GM12878 (cell line): ENCODE measurements around the gene BBS9. TPM values are rescaled to one million over a fixed set of nuclear protein-coding genes. Genes with fewer than 3 reads are reported as not detected.

Experiments used
- ATAC-seq: fragments of 200-7000 bp; cut with Tn5 transposase; 3 replicates; pipeline ENCODE4 v1.9.1; 2020; ENCODE audit warnings: mild to moderate bottlenecking, moderate library complexity
- BruUV-seq: library from RNA; stranded (reverse); fragments of 400-500 nt; replicated peaks from 2 replicates; lab custom pipeline; 2021; lab: Mats Ljungman, UMichigan
- CTCF ChIA-PET: fragments of 300-600 bp; sonication (Branson Sonifier 250); formaldehyde crosslinking; extraction: SDS; loops from one replicate; lab custom pipeline; 2021; ENCODE audit warnings: inconsistent platforms; lab: Yijun Ruan, JAX
- POLR2A ChIA-PET: fragments of 350-600 bp; formaldehyde crosslinking; extraction: SDS; loops from one replicate; lab custom pipeline; 2021; ENCODE audit warnings: inconsistent platforms; lab: Charles Lee
- RAD21 ChIA-PET: fragments of 300-600 bp; sonication (Branson Sonifier 250); formaldehyde crosslinking; loops from one replicate; lab custom pipeline; 2023; ENCODE audit warnings: antibody characterized with exemption; ENCODE audit not compliant: unreplicated experiment; lab: Charles Lee
- SMC1A ChIA-PET: fragments of 300-600 bp; sonication (Branson Sonifier 250); formaldehyde crosslinking; loops from one replicate; lab custom pipeline; 2023; ENCODE audit not compliant: unreplicated experiment, uncharacterized antibody; lab: Charles Lee
- DNase-seq: peaks from one replicate; pipeline ENCODE4 v3.0.0-alpha.2; 2011; ENCODE audit warnings: low read depth, low spot score
- FAIRE-seq: peaks from 3 replicates; lab custom pipeline; 2011; peaks lifted over from hg19 to GRCh38; lab: Jason Lieb, UNC
- H2AFZ ChIP-seq: 2 replicates; pipeline ENCODE4 v1.6.0; 2011; ENCODE audit warnings: low read depth, low read length, control low read depth; ENCODE audit not compliant: control insufficient read depth
- H3K27ac ChIP-seq: 2 replicates; pipeline ENCODE4 v1.5.1; 2011; ENCODE audit warnings: control low read depth; ENCODE audit not compliant: control insufficient read depth, insufficient read depth
- H3K27me3 ChIP-seq, 2 experiments: replicated peaks in 1 of 2; 2 replicates each; pipeline versions ENCODE4 v1.6.0 to v1.6.1; 2011; ENCODE audit warnings: low read length in 1 of 2; ENCODE audit not compliant: control insufficient read depth in 2 of 2, insufficient read depth in 2 of 2
- H3K36me3 ChIP-seq, 2 experiments: 2 replicates each; pipeline ENCODE4 v1.5.1; 2011; ENCODE audit warnings: low read length in 1 of 2; ENCODE audit not compliant: control insufficient read depth in 2 of 2, insufficient read depth in 2 of 2
- H3K4me1 ChIP-seq: 2 replicates; pipeline ENCODE4 v1.6.1; 2011; ENCODE audit warnings: mild to moderate bottlenecking, low read length, moderate library complexity, mixed read lengths; ENCODE audit not compliant: control insufficient read depth, insufficient read depth
- H3K4me2 ChIP-seq: 2 replicates; pipeline ENCODE4 v1.6.0; 2011; ENCODE audit warnings: control low read depth; ENCODE audit not compliant: control insufficient read depth, insufficient read depth
- H3K4me3 ChIP-seq: fragments of 200-600 bp; sonication (generic); 2 replicates; pipeline ENCODE4 v1.5.1; 2016
- H3K79me2 ChIP-seq: 2 replicates; pipeline ENCODE4 v1.6.0; 2011; ENCODE audit warnings: low read length; ENCODE audit not compliant: control insufficient read depth, insufficient read depth
- H3K9ac ChIP-seq: 2 replicates; pipeline ENCODE4 v1.8.0; 2011; ENCODE audit warnings: low read length, control low read depth, mixed read lengths; ENCODE audit not compliant: control insufficient read depth, insufficient read depth
- H3K9me3 ChIP-seq: replicated peaks from 3 replicates; pipeline ENCODE4 v1.5.1; 2011; ENCODE audit warnings: mild to moderate bottlenecking, low read length; ENCODE audit not compliant: control insufficient read depth, insufficient read depth
- H4K20me1 ChIP-seq: 2 replicates; pipeline ENCODE4 v1.6.0; 2011; ENCODE audit not compliant: control insufficient read depth, insufficient read depth
- BACH1 ChIP-seq: fragments of 450-650 bp; IDR thresholded peaks from 2 replicates; pipeline ENCODE4 v1.6.1; 2017; ENCODE audit warnings: mild to moderate bottlenecking, borderline replicate concordance
- BHLHE40 ChIP-seq, 2 experiments: fragments of 450-650 bp in 1 of 2; IDR thresholded peaks; 2 replicates each; pipeline ENCODE4 v1.6.1; 2011 to 2017; ENCODE audit warnings: low read depth in 2 of 2, borderline replicate concordance in 1 of 2, improper control_type of control experiment in 1 of 2, low read length in 1 of 2, mild to moderate bottlenecking in 1 of 2
- CHD2 ChIP-seq: IDR thresholded peaks from 2 replicates; pipeline ENCODE4 v1.6.1; 2011; ENCODE audit warnings: low read depth, low read length, improper control_type of control experiment, borderline replicate concordance
- EED ChIP-seq: sonication (generic); IDR thresholded peaks from 2 replicates; pipeline ENCODE4 v1.6.1; 2016; ENCODE audit warnings: antibody characterized with exemption, low read depth
- GABPA ChIP-seq: IDR thresholded peaks from 2 replicates; pipeline ENCODE4 v1.6.1; 2014; ENCODE audit warnings: antibody characterized with exemption, low read depth, mild to moderate bottlenecking, inconsistent platforms
- IKZF1 ChIP-seq: fragments of 450-650 bp; conservative IDR thresholded peaks from 2 replicates; pipeline ENCODE4 v1.6.1; 2017; ENCODE audit warnings: antibody characterized with exemption, mild to moderate bottlenecking
- NFXL1 ChIP-seq: fragments of 450-650 bp; IDR thresholded peaks from 2 replicates; pipeline ENCODE4 v1.6.1; 2017; ENCODE audit warnings: antibody characterized with exemption, mild to moderate bottlenecking, borderline replicate concordance
- PAX5 ChIP-seq: IDR thresholded peaks from 2 replicates; pipeline ENCODE4 v1.6.1; 2011; ENCODE audit warnings: low read depth, low read length, borderline replicate concordance
- PAX8 ChIP-seq: fragments of 450-650 bp; IDR thresholded peaks from 2 replicates; pipeline ENCODE4 v1.6.1; 2017; ENCODE audit warnings: mild to moderate bottlenecking, moderate library complexity
- POLR2AphosphoS5 ChIP-seq: IDR thresholded peaks from 2 replicates; pipeline ENCODE4 v1.6.1; 2011; ENCODE audit warnings: mild to moderate bottlenecking, low read length, inconsistent platforms
- POU2F2 ChIP-seq: IDR thresholded peaks from 3 replicates; pipeline ENCODE4 v1.6.1; 2011; ENCODE audit warnings: low read depth, mild to moderate bottlenecking, low read length, borderline replicate concordance
- RAD21 ChIP-seq: IDR thresholded peaks from 2 replicates; pipeline ENCODE4 v1.6.1; 2011; ENCODE audit warnings: mild to moderate bottlenecking, low read depth, low read length, moderate library complexity; ENCODE audit not compliant: insufficient read depth
- SRF ChIP-seq, 2 experiments: IDR thresholded peaks; 2 replicates each; pipeline ENCODE4 v1.6.1; 2011; ENCODE audit warnings: low read depth in 2 of 2, low read length in 2 of 2, mild to moderate bottlenecking in 1 of 2, moderate library complexity in 1 of 2
- TAF1 ChIP-seq: IDR thresholded peaks from 2 replicates; pipeline ENCODE4 v1.6.1; 2011; ENCODE audit warnings: mild to moderate bottlenecking, low read depth, low read length, borderline replicate concordance
- ZNF207 ChIP-seq: fragments of 450-650 bp; IDR thresholded peaks from 2 replicates; pipeline ENCODE4 v1.6.1; 2014; ENCODE audit warnings: antibody characterized with exemption, mild to moderate bottlenecking, borderline replicate concordance
- WGBS: methylation state at CpG from one replicate; pipeline ENCODE4 v1.1.6; 2016; ENCODE audit warnings: low lambda C conversion rate; ENCODE audit not compliant: insufficient replicate concordance, insufficient coverage; ENCODE audit errors: missing lambda C conversion rate; 5-methylcytosine and 5-hydroxymethylcytosine counted together
- in situ Hi-C: fragments of 300-500 bp; cut with MboI; formaldehyde crosslinking; loops from 9 replicates; pipeline ENCODE4 v1.14.3; 2018; ENCODE audit warnings: mixed read lengths
- intact Hi-C: fragments of 100-400 bp; cut with micrococcal nuclease; formaldehyde crosslinking; loops from one replicate; pipeline ENCODE4 v1.14.2; 2022; ENCODE audit not compliant: unreplicated experiment
- polyA plus RNA-seq, 11 experiments: library from polyadenylated mRNA; depleted of rRNA in 4 of 11; unstranded in 6 of 11; stranded (reverse) in 5 of 11; fragments of >200 nt; fragmentation: Nextera tagmentation in 4 of 11; fragmentation: Illumina TruSeq in 1 of 11; extraction: Ambion mirVana in 4 of 11; extraction: Trizol in 1 of 11; gene quantifications; 1 replicate in 1 of 11; 2 replicates in 10 of 11; pipeline versions ENCODE4 v1.2.1 to v1.2.3, GENCODE V29; 2011 to 2016; ENCODE audit warnings: inconsistent platforms in 2 of 11, missing spikeins in 2 of 11, low read depth in 1 of 11
- total RNA-seq, 4 experiments: library from RNA; depleted of rRNA in 3 of 4; stranded (reverse); fragments of >200 nt in 3 of 4; fragmentation: Illumina TruSeq in 1 of 4; extraction: Trizol in 1 of 4; gene quantifications; 2 replicates each; pipeline versions ENCODE4 v1.2.1 to v1.2.3, GENCODE V29; 2013 to 2021
- TF ChIP-seq, protein P1 (sequence below): fragments of 450-650 bp; formaldehyde crosslinking; IDR thresholded peaks from 2 replicates; pipeline ENCODE4 v1.4.0; 2022; ENCODE audit warnings: mild to moderate bottlenecking, moderate library complexity
- TF ChIP-seq, protein P2 (sequence below), 3 experiments: IDR thresholded peaks in 2 of 3; conservative IDR thresholded peaks in 1 of 3; 2 replicates each; pipeline ENCODE4 v1.5.1; 2011; ENCODE audit warnings: low read depth in 3 of 3, low read length in 3 of 3, mild to moderate bottlenecking in 3 of 3, control low read depth in 2 of 3, moderate library complexity in 2 of 3, inconsistent platforms in 1 of 3, mixed read lengths in 1 of 3; ENCODE audit not compliant: control insufficient read depth in 2 of 3, insufficient read depth in 1 of 3; ENCODE audit errors: extremely low read depth in 1 of 3

Gene BBS9
- total and polyA plus RNA-seq, 10 of the 15 experiments (the other 5 are each of a cell fraction or from before 2014, with no cell fraction given) = 1.2 to 5.6 (median 2.3) TPM

DNA sequence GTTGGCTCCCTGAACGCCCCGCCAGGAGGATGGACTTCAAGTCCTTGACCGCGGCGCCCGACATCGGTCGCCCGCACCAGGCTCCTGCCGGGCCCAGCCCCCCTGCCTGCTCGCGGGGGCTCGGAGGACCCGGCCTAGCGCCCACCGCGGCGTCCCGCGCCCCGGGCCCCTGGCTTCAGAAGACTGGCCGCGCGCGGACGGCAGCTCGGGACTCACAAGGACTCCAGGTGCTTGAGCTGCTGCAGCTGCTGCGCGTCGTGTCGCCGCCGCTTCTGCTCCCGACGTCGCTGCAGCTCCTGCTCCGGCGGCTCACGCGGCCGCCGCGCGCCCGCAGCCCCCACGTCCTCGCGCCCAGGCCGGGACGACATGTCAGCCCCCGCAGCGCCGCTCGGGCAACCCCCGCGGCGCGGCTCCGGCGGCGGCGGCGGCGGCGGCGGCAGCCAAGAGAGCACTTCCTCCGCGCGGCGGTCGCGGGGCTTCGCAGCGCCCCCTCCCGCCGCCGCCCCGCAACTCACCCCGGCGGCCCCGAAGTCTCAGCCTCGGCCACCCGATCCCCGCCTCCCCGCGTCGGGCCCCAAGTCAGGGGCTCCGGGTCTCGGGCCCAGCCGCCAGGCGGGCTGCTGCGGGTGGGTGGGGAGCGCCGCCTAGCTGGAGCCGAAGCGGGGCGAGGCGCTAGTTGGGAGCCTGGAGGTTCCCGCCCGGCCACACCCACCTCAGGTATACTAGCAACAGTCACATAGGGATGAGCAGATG lies 20.2 kb upstream of the BBS9 start, which contains the start of gene RP9:
TSS of gene RP9 (minus strand) at position 400 of the 753 bp plus-strand sequence. CDS start at position 368, 32 bp downstream.
- in situ Hi-C loops (loop anchor here (10.0 kb wide), 1 partner anchor 414 kb away; no protein-coding TSS in a partner anchor), intact Hi-C loops (loop anchor here (2.0 to 10.0 kb wide), 4 partner anchors 46 to 344 kb away; partner anchors contain the start of genes FKBP9, KBTBD2 and NT5C3A)
- H3K9ac ChIP-seq = peak within 1 kb of the TSS; percentile 74
- peak within 1 kb of the TSS; percentile 76 for H2AFZ ChIP-seq
- no peaks in the 10 kb centered on the region; a peak in 1 of 4 replicates for H3K36me3 ChIP-seq
- H4K20me1 ChIP-seq = 0 out of 2 replicates have a peak, but pooled peaks cover 2% of the 10 kb centered on the region
- peak within 1 kb of the TSS; percentile 96 for H3K4me3 ChIP-seq
- no peaks in the 10 kb centered on the region for H3K9me3 ChIP-seq
- WGBS = 2% methylated on average over 41 of the region's 100 CpGs
- peaks cover 32% of the 10 kb centered on the region for H3K79me2 ChIP-seq
- POLR2A ChIA-PET = interaction anchor here (0.9 to 2.5 kb wide), 4 partner anchors 21 to 57 kb away, joined by 3 to 11 read pairs (median 6); partner anchors contain the start of gene NT5C3A
- peak within 1 kb of the TSS; percentile 100 for H3K4me2 ChIP-seq
- peaks cover 11% of the 10 kb centered on the region; the same call in 1 of the 2 replicates for H3K4me1 ChIP-seq
- CTCF ChIA-PET = interaction anchor here (0.8 to 4.4 kb wide), 21 partner anchors 12 to 623 kb away, joined by 3 to 95 read pairs (median 6); partner anchors contain the start of gene NT5C3A
- ATAC-seq (peak; percentile 89), DNase-seq (no peak), FAIRE-seq (no peak)
- BruUV-seq = no TSS peak
- RAD21 ChIA-PET = interaction anchor here (1.1 to 3.3 kb wide), 13 partner anchors 20 to 309 kb away, joined by 3 to 30 read pairs (median 9); partner anchors contain the start of genes BBS9, KBTBD2 and NT5C3A
- no peaks in the 10 kb centered on the region; a peak in 1 of 4 replicates for H3K27me3 ChIP-seq
- SMC1A ChIA-PET = interaction anchor here (1.0 to 3.2 kb wide), 11 partner anchors 20 to 416 kb away, joined by 3 to 51 read pairs (median 11); partner anchors contain the start of genes BBS9, KBTBD2 and NT5C3A
- peak within 1 kb of the TSS; percentile 45 for H3K27ac ChIP-seq
- peak; percentile 81 for TF ChIP-seq TAF1
- TF ChIP-seq POU2F2 = 0 out of 3 replicates have a peak, but pooled peaks have one; percentile 54
- peak; percentile 76; the same call in 1 of the 2 replicates for TF ChIP-seq BACH1
- no peak for TF ChIP-seq EED
- peak; percentile 68; the same call in 1 of the 2 replicates for TF ChIP-seq POLR2AphosphoS5
- peak; percentile 34 for TF ChIP-seq RAD21
- TF ChIP-seq IKZF1 = peak; percentile 93
- peak; percentile 68; the same call in 1 of the 2 replicates for TF ChIP-seq GABPA
- no peak for TF ChIP-seq PAX8
- TF ChIP-seq BHLHE40 (IDR thresholded peaks at IDR 0.05; ENCODE audit: borderline replicate concordance in 1 of 2, low read depth in 2 of 2, low read length in 1 of 2) = peak in 1 of 2 experiments; percentile 64; a peak in 2 of 4 replicates
- TF ChIP-seq PAX5 = no peak
- TF ChIP-seq, protein P1, sequence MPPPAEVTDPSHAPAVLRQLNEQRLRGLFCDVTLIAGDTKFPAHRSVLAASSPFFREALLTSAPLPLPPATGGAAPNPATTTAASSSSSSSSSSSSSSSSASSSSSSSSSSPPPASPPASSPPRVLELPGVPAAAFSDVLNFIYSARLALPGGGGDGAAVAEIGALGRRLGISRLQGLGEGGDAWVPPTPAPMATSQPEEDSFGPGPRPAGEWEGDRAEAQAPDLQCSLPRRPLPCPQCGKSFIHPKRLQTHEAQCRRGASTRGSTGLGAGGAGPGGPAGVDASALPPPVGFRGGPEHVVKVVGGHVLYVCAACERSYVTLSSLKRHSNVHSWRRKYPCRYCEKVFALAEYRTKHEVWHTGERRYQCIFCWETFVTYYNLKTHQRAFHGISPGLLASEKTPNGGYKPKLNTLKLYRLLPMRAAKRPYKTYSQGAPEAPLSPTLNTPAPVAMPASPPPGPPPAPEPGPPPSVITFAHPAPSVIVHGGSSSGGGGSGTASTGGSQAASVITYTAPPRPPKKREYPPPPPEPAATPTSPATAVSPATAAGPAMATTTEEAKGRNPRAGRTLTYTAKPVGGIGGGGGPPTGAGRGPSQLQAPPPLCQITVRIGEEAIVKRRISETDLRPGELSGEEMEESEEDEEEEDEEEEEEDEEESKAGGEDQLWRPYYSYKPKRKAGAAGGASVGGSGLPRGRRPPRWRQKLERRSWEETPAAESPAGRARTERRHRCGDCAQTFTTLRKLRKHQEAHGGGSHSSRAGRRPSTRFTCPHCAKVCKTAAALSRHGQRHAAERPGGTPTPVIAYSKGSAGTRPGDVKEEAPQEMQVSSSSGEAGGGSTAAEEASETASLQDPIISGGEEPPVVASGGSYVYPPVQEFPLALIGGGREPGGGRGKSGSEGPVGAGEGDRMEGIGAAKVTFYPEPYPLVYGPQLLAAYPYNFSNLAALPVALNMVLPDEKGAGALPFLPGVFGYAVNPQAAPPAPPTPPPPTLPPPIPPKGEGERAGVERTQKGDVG (CRISPR knock-in tag) = no peak
- 0 out of 4 replicates have a peak, but pooled peaks of 1 of the 2 experiments have one; percentile 12 for TF ChIP-seq SRF (IDR thresholded peaks at IDR 0.05; ENCODE audit: low read depth in 2 of 2, low read length in 2 of 2)
- TF ChIP-seq ZNF207 = no peak
- TF ChIP-seq NFXL1 = no peak
- 0 out of 2 replicates have a peak, but pooled peaks have one; percentile 3 for TF ChIP-seq CHD2
- TF ChIP-seq, protein P2, sequence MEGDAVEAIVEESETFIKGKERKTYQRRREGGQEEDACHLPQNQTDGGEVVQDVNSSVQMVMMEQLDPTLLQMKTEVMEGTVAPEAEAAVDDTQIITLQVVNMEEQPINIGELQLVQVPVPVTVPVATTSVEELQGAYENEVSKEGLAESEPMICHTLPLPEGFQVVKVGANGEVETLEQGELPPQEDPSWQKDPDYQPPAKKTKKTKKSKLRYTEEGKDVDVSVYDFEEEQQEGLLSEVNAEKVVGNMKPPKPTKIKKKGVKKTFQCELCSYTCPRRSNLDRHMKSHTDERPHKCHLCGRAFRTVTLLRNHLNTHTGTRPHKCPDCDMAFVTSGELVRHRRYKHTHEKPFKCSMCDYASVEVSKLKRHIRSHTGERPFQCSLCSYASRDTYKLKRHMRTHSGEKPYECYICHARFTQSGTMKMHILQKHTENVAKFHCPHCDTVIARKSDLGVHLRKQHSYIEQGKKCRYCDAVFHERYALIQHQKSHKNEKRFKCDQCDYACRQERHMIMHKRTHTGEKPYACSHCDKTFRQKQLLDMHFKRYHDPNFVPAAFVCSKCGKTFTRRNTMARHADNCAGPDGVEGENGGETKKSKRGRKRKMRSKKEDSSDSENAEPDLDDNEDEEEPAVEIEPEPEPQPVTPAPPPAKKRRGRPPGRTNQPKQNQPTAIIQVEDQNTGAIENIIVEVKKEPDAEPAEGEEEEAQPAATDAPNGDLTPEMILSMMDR (IDR thresholded peaks at IDR 0.05 in 2 of 3, conservative IDR thresholded peaks at IDR 0.05 in 1 of 3; ENCODE audit: control insufficient read depth in 2 of 3, extremely low read depth in 1 of 3, insufficient read depth in 1 of 3, low read depth in 3 of 3, low read length in 3 of 3) = peak; percentile 36 to 65 (median 52); a peak in 4 of 6 replicates
